Effector CD8-positive, alpha-beta T cell (primary cell): ENCODE data around the gene TNC.

ENCODE experiments used
- DNase-seq: peaks from one replicate; lab custom pipeline; 2025; lab: John Stamatoyannopoulos, UW

The TNC gene

GRCh38 chr9:115010874-115011273 is 107.1 kb downstream of the TNC start:
- no peak for DNase-seq

- DNase-seq: no peak
Measured at GRCh38 chr9:115008536-115009270, 109.3 kb downstream of the TNC start.

- no peak for DNase-seq
Measured at GRCh38 chr9:115006660-115007059, 111.3 kb downstream of the TNC start.

- DNase-seq: no peak
Measured at GRCh38 chr9:115005322-115005721, 112.6 kb downstream of the TNC start.

GRCh38 chr9:115004545-115004944 is 113.4 kb downstream of the TNC start:
- no peak for DNase-seq

- DNase-seq: no peak
Measured at GRCh38 chr9:115002371-115003120, 115.4 kb downstream of the TNC start.

- DNase-seq: no peak
Measured at GRCh38 chr9:115000217-115000639, 117.7 kb downstream of the TNC start.

GRCh38 chr9:114998326-114998725 is 119.6 kb downstream of the TNC start:
- no peak for DNase-seq

- DNase-seq: no peak
Measured at GRCh38 chr9:114995681-114996221, 122.2 kb downstream of the TNC start.

GRCh38 chr9:114994768-114995167 is 123.2 kb downstream of the TNC start:
- no peak for DNase-seq

GRCh38 chr9:114991861-114992260 is 126.1 kb downstream of the TNC start:
- no peak for DNase-seq

- DNase-seq: no peak
Measured at GRCh38 chr9:114990901-114991300, 127.1 kb downstream of the TNC start.

- DNase-seq: no peak
Measured at GRCh38 chr9:114989600-114990410, 128.2 kb downstream of the TNC start.

- no peak for DNase-seq
Measured at GRCh38 chr9:114988962-114989599, 128.9 kb downstream of the TNC start.

- no peak for DNase-seq
Measured at GRCh38 chr9:114987116-114987515, 130.8 kb downstream of the TNC start.

- DNase-seq: no peak
Measured at GRCh38 chr9:114985959-114986501, 131.9 kb downstream of the TNC start.

GRCh38 chr9:114981063-114981462 is 136.9 kb downstream of the TNC start:
- no peak for DNase-seq

GRCh38 chr9:114973216-114973615 is 144.7 kb downstream of the TNC start:
- no peak for DNase-seq

GRCh38 chr9:114972510-114973136 is 145.3 kb downstream of the TNC start:
- DNase-seq: no peak
